GM20431 (cell line): ENCODE data around the gene KIF1A.

Experiments
- in situ Hi-C: fragments of 300-500 bp; cut with MseI, MboI; formaldehyde crosslinking; loops from one replicate; pipeline ENCODE4 v1.15.0; 2020; ENCODE audit warnings: low sequenced_read_pairs; ENCODE audit not compliant: unreplicated experiment

The KIF1A gene

GRCh38 chr2:240723851-240724250 lies 96.2 kb downstream of the KIF1A start:
- in situ Hi-C loops = loop anchor here (25.0 kb wide), 1 partner anchor 212 kb away; no protein-coding TSS in a partner anchor

- in situ Hi-C loops = loop anchor here (25.0 kb wide), 1 partner anchor 211 kb away; no protein-coding TSS in a partner anchor
Observed at GRCh38 chr2:240722796-240723735, 97.0 kb downstream of the KIF1A start.

GRCh38 chr2:240722376-240722775 lies 97.6 kb downstream of the KIF1A start:
- in situ Hi-C loops = loop anchor here (25.0 kb wide), 1 partner anchor 210 kb away; no protein-coding TSS in a partner anchor

GRCh38 chr2:240721596-240722180 lies 98.3 kb downstream of the KIF1A start:
- in situ Hi-C loops = loop anchor here (25.0 kb wide), 1 partner anchor 209 kb away; no protein-coding TSS in a partner anchor

- in situ Hi-C loops = loop anchor here (25.0 kb wide), 1 partner anchor 209 kb away; no protein-coding TSS in a partner anchor
Observed at GRCh38 chr2:240720686-240721595, 99.1 kb downstream of the KIF1A start.

- in situ Hi-C loops = loop anchor here (25.0 kb wide), 1 partner anchor 208 kb away; no protein-coding TSS in a partner anchor
Observed at GRCh38 chr2:240719676-240720545, 100.1 kb downstream of the KIF1A start.

GRCh38 chr2:240718896-240719490 lies 101.0 kb downstream of the KIF1A start:
- in situ Hi-C loops = loop anchor here (25.0 kb wide), 1 partner anchor 207 kb away; no protein-coding TSS in a partner anchor

GRCh38 chr2:240717681-240718581 lies 102.1 kb downstream of the KIF1A start:
- in situ Hi-C loops = loop anchor here (25.0 kb wide), 1 partner anchor 206 kb away; no protein-coding TSS in a partner anchor

- in situ Hi-C loops = loop anchor here (25.0 kb wide), 1 partner anchor 205 kb away; no protein-coding TSS in a partner anchor
Observed at GRCh38 chr2:240717181-240717641, 102.8 kb downstream of the KIF1A start.

- in situ Hi-C loops = loop anchor here (25.0 kb wide), 1 partner anchor 204 kb away; no protein-coding TSS in a partner anchor
Observed at GRCh38 chr2:240716130-240716798, 103.8 kb downstream of the KIF1A start.

GRCh38 chr2:240714747-240715725 lies 105.0 kb downstream of the KIF1A start:
- in situ Hi-C loops = loop anchor here (25.0 kb wide), 1 partner anchor 203 kb away; no protein-coding TSS in a partner anchor

- in situ Hi-C loops = loop anchor here (25.0 kb wide), 1 partner anchor 202 kb away; no protein-coding TSS in a partner anchor
Observed at GRCh38 chr2:240713928-240714746, 105.9 kb downstream of the KIF1A start.

- in situ Hi-C loops = loop anchor here (25.0 kb wide), 1 partner anchor 201 kb away; no protein-coding TSS in a partner anchor
Observed at GRCh38 chr2:240713071-240713927, 106.7 kb downstream of the KIF1A start.
